GM18909 (cell line): Measurements from ENCODE around the gene SLC7A9.

ENCODE experiments used
- ATAC-seq: cut with Tn5 transposase; IDR thresholded peaks from one replicate; pipeline ENCODE4 v1.9.1; 2021; ENCODE audit warnings: mild to moderate bottlenecking; ENCODE audit not compliant: unreplicated experiment, poor library complexity

Gene SLC7A9

DNA sequence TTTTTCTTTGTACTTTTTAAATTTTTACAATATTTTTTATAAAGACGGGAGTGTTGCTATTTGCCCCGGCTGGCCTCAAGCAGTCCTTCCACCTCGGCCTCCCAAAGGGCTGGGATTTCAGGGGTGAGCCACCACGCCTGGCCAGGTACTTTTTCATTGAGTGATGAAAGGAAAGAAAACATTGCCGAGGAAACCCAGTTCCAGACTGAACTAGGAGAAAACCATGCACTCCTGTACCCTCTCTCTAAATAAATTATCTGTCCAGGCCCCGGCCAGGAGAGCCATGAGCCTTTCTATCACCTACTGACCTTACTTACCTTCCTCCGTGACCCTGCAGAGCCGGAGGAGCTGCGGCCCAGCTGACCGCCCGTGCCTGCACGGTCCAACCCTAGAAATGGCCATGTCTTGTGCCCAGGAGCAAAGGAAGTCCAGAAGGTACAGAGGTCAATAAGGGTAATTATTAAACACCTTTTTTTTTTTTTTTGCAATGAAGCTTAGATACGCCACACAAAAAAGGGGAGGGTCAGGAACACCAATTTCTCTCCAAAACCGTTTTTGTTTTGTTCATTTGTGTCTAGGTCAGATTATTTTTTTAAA, at the start of gene SLC7A9:
Gene SLC7A9, minus strand, starts transcription at position 399 of the 597 bp plus-strand sequence. CDS start 1,233 bp downstream, outside the sequence.
- no peak for ATAC-seq

DNA sequence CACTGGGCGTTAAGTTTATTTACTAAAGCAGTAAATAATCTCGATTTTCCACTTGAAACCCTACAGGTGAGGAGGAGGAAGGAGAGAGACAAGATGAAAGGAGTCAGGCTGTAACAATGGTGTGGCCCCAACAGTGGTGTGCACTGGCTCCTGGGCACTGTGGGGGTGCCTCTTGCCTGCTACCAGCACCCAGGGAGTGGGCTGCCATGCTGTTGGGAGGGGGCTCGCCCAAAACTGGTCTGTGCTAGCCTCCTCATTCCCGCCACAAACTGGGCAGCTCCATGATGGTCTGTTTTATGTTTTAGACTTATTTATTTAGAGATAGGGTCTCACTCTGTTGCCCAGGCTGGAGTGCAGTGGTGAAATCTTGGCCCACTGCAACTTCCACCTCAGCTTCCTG, 49.8 kb upstream of the SLC7A9 start:
- ATAC-seq: no peak

DNA sequence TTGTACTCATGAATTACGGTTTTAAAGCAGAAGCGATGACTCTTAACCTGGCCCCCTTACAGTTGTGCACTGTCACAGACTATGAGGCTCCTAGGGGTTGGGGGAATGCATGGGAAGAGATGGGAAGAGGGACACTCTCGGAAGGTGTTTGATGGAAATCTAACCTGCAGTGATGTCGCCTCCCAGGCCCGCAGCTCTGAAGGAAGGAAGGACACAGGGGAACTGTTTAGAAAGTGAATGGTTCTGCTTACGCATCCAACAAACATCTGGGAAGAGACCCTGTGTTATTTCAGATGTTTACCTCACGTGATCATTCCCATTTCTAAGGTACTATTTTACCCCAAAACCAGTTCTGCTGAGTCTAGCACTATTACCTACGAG, 48.0 kb upstream of the SLC7A9 start:
- ATAC-seq: no peak

DNA sequence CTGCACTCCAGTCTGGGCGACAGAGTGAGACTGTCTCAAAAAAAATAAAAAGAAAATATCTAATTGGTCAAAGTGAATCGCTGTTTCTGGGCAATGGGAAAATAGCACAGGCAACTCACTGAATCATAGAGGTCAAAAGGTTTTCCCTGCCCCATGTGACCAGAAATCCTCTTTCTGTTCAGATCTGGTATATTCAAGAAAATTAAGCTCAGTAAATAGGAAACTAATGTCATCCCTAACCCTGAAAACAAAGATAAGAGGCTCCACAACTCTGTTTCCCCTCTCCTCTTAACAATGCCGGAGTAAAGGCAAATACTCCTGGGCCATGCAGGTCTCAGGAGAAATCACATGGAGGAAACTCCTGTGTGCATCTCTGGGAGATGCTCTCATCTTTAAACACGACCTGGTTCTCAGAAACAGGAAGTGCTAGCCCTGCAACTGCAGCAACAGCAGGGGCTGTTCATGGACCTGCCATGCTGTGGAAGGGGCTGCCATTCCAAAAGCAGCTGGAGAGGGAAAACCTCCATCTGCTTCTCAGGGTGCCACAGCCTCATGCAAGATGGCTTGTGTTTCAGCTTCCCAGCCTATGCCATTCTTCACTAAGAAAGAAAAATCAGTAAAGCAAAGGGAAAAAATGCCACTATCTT, 47.5 kb upstream of the SLC7A9 start:
- no peak for ATAC-seq

- no peak for ATAC-seq
Measured at GRCh38 chr19:32914879-32915660, 45.5 kb upstream of the SLC7A9 start.

GRCh38 chr19:32911467-32911866, 41.9 kb upstream of the SLC7A9 start:
- no peak for ATAC-seq

DNA sequence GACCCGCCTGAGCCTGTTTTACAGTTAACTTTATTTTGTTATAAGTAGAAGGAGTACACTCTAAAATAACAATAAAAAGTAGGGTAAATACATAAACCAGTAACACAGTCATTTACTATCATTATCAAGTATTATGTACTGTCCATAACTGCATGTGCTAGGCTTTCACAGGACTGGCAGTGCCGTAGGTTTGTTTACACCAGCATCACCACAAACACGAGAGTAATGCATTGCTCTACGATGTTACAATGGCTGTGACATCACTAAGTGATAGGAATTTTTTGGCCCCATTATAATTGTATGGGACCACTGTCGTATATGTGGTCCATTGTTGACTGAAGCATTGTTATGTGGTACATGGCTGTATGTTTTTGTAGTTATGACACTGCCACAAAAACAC, 41.3 kb upstream of the SLC7A9 start:
- no peak for ATAC-seq

DNA sequence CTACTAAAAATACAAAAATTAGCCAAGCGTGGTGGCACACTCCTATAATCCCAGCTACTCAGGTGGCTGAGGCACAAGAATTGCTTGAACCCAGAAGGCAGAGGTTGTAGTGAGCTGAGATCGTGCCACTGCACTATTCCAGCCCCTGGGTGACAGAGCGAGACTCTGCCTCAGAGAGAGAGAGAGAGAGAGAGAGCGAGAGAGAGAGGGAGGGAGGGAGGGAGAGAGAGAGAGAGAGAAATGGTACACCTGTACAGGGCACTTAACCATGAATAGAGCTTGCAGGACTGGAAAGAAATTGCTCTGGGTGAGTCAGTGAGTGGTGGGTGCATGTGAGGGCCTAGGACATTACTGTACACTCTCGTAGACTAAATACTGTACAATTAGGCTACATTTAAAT, 40.5 kb upstream of the SLC7A9 start:
- ATAC-seq: no peak

- ATAC-seq: no peak
Measured at GRCh38 chr19:32909257-32909656, 39.7 kb upstream of the SLC7A9 start.

GRCh38 chr19:32908641-32909190, 39.1 kb upstream of the SLC7A9 start:
- ATAC-seq: no peak

- no peak for ATAC-seq
Measured at GRCh38 chr19:32902448-32902847, 32.9 kb upstream of the SLC7A9 start.

GRCh38 chr19:32901504-32902161, 32.1 kb upstream of the SLC7A9 start:
- ATAC-seq: no peak

GRCh38 chr19:32896516-32897214, 27.1 kb upstream of the SLC7A9 start:
- no peak for ATAC-seq

DNA sequence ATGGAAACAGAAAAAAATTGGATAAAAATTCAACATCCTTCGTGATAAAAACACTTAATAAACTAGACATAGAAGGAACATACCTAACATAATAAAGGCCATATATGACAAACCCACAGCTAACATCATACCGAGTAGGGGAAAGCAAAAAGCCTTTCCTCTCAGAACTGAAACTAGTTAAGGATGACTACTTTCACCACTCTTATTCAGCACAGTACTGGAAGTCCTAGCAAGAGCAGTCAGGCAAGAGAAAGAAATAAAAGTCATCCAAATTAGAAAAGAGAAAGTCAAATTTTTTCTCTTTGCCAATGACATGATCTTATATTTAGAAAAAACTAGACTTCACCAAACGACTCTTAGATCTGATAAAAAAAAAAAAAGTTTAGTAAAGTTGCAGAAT, 25.8 kb upstream of the SLC7A9 start:
- ATAC-seq: no peak

GRCh38 chr19:32891609-32892008, 22.0 kb upstream of the SLC7A9 start:
- no peak for ATAC-seq

DNA sequence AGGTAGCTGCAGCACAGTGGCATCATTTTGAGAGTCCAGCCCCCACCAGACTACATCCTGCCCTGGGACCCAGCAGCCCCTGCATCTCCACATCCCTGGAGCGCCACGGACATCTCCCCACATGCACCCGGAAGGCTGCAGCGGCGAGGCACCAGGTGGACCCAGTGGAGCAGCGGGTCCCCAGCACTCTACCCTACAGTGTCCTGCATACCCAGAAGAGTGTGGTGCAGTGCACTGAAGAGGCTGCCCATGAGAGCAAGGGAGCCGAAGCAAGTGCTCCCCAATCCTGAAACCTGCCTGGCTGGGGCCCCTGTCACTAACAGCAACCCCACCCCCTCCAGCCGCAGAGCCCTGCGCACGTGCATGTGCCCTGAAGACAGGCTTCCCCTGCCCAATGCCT, 21.3 kb upstream of the SLC7A9 start:
- no peak for ATAC-seq

GRCh38 chr19:32890326-32890725, 20.8 kb upstream of the SLC7A9 start:
- ATAC-seq: no peak

DNA sequence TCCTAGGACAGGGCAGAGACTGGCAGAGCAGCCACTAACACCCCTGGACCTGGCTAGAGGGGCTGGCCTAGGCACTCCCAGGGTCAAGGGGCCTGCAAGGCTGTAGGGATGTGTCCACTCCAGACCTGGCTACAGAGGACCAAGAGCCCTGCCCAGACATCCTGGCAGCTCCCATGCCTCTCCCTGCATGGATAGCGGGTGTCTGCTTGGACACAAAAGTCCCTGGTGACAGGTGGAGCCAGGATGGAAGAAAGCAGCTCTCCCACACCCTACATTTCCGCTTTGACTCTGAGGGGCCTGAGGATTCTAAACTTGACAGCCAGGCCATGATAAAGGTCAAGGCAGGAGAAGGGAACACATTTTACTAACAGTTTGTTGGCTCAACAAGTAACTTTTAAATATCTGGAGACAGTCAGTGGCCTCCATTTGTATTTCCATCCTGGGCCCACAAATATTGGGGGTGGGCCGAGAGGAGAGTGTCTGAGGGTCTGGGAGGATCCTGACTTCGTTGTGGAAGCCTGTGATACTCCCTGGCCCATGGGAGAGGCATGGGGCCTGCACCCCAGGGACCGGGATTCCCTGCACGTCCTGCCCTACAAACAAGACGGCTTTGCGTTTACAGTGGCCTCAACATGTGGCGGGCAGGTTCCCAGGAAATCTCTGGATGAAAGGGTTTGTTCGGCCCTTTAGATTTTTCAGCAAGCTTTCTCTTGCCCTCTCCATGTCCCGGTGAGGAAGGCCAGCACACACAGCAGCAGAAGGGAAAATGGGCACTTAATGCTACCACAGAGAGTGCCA, 19.8 kb upstream of the SLC7A9 start:
- ATAC-seq: no peak

GRCh38 chr19:32887572-32888215, 18.1 kb upstream of the SLC7A9 start:
- ATAC-seq: no peak
